GM19035 (cell line): Measurements from ENCODE around the gene IFT20.

Source experiments
- ATAC-seq: cut with Tn5 transposase; IDR thresholded peaks from one replicate; pipeline ENCODE4 v1.9.1; 2021; ENCODE audit not compliant: unreplicated experiment

IFT20 gene

GRCh38 chr17:28335201-28335958 lies at the start of gene IFT20, which contains the start of gene TNFAIP1:
IFT20 (minus strand) TSS chr17:28335472; CDS start chr17:28331985, 3,487 bp downstream.
TNFAIP1 (plus strand) TSS chr17:28335761; CDS start chr17:28339522, 3,761 bp downstream.
- ATAC-seq, result peak; percentile 95

DNA sequence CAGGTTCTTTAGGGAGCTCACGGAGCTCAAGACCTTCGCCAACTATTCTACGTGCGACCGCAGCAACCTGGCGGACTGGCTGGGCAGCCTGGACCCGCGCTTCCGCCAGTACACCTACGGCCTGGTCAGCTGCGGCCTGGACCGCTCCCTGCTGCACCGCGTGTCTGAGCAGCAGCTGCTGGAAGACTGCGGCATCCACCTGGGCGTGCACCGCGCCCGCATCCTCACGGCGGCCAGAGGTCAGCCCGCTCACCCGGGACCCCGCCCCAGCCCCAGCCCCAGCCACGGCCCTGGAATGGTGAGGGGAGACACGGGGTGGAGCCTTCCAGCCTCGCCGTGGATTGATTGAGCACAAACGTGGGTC lies 49.7 kb upstream of the IFT20 start:
- no peak for ATAC-seq

- no peak for ATAC-seq
Measured at GRCh38 chr17:28384281-28385036, 49.2 kb upstream of the IFT20 start.

- ATAC-seq, result no peak
Measured at GRCh38 chr17:28381141-28381825, 46.0 kb upstream of the IFT20 start.

GRCh38 chr17:28379814-28380801 lies 44.8 kb upstream of the IFT20 start:
- ATAC-seq, result no peak

DNA sequence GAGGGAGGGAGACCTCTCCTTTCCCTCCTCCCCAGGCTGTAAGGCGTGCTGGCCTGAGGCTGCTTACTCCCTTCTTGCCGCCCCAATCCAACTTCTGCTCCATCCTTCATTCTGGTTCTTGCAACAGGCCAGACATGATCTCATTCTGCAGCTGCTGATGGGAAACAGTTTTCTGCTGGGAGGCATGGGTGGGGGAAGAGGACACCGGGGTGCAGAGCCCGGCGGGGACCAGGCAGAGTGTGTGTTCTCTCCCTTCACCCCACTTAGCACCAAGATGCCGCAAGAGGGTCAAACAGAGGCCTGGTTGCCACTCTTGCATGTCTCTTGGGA lies 37.6 kb upstream of the IFT20 start:
- no peak for ATAC-seq

GRCh38 chr17:28372203-28372944 lies 37.1 kb upstream of the IFT20 start:
- ATAC-seq, result peak; percentile 20

DNA sequence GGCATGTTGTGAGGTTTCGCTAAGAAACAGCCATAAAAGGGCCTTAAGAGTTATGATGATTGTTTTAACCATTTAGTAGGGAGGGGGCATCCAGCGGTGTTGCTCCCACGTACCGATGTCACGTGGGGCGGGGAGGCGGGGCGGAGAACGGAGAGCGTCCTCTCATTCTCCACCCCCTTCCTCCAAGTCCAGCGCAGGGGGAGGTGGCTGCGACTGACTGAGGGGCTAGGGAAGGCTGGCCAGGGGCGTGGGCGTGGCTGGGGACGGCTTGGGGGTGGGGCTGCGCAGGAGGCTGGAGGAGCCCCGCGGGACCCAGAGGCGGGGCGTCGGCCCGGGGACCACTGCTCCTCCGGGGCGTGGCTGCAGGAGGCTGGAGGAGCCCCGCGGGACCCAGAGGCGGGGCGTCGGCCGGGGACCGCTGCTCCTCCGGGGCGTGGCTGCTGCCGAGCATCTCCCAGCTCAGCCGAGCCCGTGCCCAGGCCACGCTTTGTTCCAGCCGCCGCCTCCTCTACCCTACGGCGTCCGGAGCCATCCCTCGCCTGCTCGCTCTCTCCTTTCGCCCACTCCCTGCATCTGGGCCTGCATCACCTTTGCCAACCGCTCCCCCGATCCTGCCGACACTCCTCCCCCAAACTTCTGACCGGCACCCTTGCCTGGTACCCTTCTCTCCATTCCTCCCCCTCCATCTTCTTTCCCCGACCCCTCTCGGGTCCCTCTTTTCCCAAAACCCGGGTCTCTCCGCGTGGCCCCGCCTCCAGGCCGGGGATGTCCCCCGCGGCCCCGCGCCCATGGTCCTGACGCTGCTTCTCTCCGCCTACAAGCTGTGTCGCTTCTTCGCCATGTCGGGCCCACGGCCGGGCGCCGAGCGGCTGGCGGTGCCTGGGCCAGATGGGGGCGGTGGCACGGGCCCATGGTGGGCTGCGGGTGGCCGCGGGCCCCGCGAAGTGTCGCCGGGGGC lies 36.3 kb upstream of the IFT20 start, which contains the start of gene SARM1:
SARM1 (plus strand) TSS at position 450 of the 958 bp plus-strand sequence; CDS start at position 789, 339 bp downstream.
- peak; percentile 74 for ATAC-seq

DNA sequence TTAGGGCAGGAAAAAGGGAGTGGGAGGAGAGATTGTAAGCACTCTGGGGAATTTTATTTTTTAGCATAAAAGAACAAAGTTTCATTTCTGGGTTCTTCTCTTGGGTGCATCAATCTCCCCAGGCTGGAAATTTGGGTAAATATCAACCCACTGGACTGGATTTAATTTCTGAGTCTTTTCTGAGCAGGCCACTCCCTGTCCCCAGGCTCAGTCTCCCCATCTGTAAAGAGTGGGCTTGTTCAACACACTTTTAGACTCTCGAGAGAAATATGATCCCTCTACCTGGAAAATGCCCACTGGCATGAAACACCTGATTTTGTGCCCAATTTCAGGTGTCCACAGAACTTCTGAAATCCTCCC lies 35.5 kb upstream of the IFT20 start:
- ATAC-seq, result no peak

DNA sequence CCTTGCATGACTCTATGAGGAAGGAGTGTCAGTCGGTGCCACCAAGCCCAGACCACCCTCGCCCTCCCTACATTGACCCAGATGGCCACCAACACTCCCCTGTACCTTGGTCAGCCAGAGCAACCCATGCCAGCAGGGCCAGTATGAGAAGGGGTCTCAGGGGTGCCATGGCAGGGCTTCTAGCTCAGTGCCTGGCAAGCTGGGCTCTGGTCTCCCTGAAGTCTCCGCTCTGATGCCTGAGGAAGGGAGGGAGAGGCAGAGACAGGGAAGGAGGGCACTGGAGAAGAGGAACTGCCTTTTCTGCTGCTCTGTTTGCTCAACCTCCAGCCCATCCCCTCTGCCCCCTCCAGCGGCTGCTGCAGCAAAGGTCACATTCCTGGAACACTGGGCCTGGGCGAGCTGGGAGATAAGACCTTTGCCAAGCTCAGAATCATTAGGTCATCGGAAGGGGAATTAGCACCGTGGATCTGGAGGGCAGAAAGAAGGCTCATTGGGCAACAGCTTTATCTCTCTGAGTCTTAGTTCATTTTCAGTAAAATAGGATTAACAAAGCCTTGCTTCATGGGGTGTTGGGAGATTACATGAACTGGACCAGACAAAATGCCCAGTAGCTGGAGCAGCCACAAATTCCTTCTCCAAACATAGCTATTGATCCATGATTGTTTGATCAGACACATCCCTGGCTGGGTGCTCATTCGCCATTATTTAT lies 34.9 kb upstream of the IFT20 start, which contains the start of gene VTN:
VTN (minus strand) TSS at position 273 of the 709 bp plus-strand sequence; CDS start at position 169, 104 bp downstream.
- ATAC-seq, result no peak

- no peak for ATAC-seq
Measured at GRCh38 chr17:28369684-28370034, 34.4 kb upstream of the IFT20 start.

DNA sequence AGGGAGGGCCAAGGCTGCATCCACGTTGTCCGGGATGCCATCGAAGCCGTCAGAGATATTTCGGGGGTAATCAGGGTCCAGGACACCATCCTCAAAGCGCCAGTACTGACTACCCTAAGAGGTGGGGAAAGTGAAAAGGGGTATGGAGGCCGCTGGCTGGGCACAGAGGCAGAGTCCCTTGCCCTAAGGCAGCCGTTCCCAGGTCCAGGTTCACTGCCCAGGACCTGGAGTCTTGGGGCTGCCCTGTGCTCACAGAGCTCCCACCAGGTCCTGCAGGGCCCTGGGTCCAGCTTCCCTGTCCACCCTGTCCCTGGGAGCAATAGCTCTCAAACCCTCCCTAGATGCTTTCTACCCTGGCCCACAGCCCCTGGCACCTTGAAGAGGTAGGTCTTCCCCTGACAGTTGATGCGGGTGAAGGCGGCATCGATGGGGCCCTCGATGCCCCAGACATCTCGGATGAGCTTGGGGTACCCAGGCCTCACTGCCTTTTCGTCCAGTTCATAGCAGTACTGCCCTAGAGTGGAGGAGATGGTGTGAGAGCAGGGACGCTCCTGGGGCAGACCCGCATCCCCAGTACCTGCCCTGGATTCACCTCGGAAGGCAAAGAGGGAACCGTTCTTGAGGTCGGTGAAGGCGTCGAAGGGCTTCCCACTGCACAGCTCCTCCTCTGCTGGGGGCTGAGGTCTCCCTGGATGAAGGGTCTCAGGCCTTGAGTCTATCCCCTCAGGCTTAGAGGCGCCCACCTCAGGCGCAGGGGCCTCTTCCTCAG lies 33.8 kb upstream of the IFT20 start:
- ATAC-seq, result no peak

DNA sequence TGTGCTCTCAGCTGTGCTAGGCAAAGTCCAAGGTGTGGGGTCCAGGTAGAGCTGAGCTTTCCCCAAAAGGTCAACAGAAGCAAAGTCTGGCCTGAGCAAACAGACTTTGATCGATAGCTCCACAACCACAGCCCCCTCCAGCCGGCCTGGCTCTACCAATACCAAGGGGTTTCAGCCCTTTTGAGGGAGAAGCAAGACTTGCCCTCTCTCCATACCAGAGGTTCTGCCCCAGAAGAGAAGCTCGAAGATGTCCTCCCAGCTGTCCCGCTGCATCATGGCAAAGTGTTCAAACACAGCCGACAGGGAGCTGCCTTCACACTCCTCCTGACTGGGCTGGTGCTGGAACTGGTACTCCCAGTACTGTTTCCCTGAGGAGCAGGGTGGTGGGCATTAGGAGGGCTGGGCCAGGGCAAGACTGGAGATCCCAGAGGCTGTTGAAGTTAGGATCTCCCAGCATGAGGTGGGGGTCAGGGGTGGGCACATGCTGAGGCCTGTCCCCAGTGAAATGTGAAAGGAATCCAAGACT lies 33.1 kb upstream of the IFT20 start:
- no peak for ATAC-seq

DNA sequence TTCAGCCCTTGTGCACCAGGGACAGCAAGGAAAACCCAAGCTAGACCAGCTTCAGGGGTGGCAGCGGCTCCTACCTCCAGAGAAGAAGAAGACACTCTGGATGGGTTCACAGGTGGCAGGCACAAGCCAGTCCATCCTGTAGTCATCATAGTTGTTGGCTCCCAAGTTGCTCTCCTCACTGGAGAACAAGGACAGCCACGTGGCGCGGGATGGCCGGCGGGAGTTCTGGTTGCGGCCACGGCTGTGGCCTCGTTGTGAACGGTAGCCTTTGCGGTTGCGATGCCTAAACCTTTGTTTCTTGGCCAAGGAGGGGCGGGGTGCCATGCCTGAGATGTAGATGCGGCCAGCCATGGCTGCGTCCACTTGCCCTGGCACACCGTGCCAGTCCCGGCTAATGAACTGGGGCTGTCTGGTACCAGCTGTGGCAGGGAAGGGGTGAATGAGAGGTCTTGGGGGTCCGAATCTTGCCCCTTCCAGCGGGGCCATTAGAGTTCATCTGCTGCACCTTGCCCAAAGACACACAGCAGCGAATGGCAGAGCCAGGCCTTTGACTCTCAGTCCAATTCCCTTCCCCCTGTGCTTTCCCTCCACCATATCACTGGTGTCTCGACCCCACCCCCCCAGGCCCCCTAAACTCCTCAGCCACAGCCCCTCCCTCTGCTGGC lies 32.5 kb upstream of the IFT20 start:
- no peak for ATAC-seq

GRCh38 chr17:28366605-28367004 lies 31.3 kb upstream of the IFT20 start:
- no peak for ATAC-seq

- ATAC-seq, result no peak
Measured at GRCh38 chr17:28365487-28365886, 30.2 kb upstream of the IFT20 start.
